Stomach smooth muscle (tissue), 2 donors: ENCODE results near the gene CDH4.

Experiments
- H3K27ac ChIP-seq: one replicate; pipeline ENCODE4 v1.7.0; 2013; ENCODE audit warnings: mild to moderate bottlenecking, low read length, inconsistent platforms
- H3K27me3 ChIP-seq, 2 donors: one replicate each; pipeline ENCODE4 v1.7.0; 2013; ENCODE audit warnings: low read length in 2 of 2; ENCODE audit not compliant: insufficient read depth in 2 of 2, control insufficient read depth in 1 of 2
- H3K36me3 ChIP-seq, 2 donors: one replicate each; pipeline ENCODE4 v1.7.0; 2013; ENCODE audit warnings: low read length in 2 of 2; ENCODE audit not compliant: control insufficient read depth in 2 of 2, insufficient read depth in 2 of 2
- H3K4me1 ChIP-seq: one replicate; pipeline ENCODE4 v1.7.0; 2013; ENCODE audit warnings: low read length; ENCODE audit not compliant: control insufficient read depth, insufficient read depth
- H3K4me3 ChIP-seq, 2 donors: one replicate each; pipeline ENCODE4 v1.7.0; 2013; ENCODE audit warnings: low read length in 2 of 2
- H3K9ac ChIP-seq, 2 donors: one replicate each; pipeline ENCODE4 v1.7.0; 2013; ENCODE audit warnings: low read length in 2 of 2, mild to moderate bottlenecking in 1 of 2
- H3K9me3 ChIP-seq, 2 donors: one replicate each; pipeline ENCODE4 v1.7.0; 2013; ENCODE audit warnings: low read length in 2 of 2; ENCODE audit not compliant: control insufficient read depth in 2 of 2
- donor health status: healthy.
- donor health status: Pancreatic carcinoma.

CDH4 gene

DNA sequence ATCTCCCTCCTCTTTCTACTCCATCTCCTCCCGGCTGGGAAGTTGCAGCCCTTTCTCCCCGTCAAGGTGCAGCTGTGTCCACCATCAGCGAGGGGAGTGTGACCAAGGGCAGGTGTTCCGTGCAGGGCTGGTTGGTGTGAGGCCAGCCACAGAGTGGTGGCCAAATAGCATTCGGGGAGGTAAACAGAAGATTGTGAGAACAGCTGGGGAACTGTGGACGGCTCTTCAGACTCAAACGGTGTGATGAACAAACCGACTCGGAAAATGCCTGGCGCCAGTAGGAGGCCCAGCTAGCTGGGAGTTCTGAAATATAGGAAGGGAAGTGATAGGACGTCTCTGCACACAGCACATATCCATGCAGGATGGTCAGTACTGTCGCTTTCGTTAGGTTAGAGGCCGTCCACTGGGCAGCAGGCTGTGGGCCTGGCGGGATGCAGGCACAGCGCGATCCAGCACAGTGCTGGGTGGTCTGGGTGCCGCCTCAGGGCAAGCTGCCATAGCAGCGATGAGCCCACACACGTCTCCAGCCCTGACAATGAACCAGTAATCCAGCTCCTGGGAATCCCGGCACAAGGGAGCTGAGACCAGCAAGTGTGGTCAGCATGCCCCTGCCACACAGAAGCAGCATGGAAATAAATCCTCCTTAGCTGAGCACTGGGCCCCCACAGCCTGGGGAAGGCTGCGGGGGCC, 555.6 kb downstream of the CDH4 start:
- no peaks in the 10 kb centered on the region for H3K36me3 ChIP-seq
- H3K9me3 ChIP-seq, result no peaks in the 10 kb centered on the region
- no peak overlapping the region for H3K4me3 ChIP-seq
- no peak overlapping the region for H3K9ac ChIP-seq
- H3K27ac ChIP-seq, result no peak overlapping the region
- peaks cover 0 to 7% of the 10 kb centered on the region in 2 donors for H3K27me3 ChIP-seq
- peaks cover 19% of the 10 kb centered on the region for H3K4me1 ChIP-seq

DNA sequence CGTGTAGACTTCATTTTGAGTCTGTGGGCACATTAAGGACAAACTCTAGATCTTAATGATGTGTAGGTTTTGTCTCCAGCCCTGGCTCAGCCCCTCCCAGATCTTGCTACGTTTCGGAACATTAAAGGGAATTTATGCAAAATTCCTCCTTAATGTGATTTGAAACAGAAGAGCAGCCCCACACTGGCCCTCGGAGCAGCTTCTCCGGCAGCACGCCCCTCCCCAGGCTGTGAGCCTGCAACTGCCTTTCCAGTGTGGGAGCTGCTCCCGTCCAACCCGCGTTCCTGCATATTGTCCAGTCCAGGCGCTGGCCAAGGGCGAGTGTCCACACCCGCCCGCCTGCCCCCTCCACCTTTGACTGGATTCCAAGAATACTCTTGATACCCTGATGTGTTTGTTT, 556.4 kb downstream of the CDH4 start:
- Histone ChIP-seq H3K4me1 (peaks cover 12% of the 10 kb centered on the region), H3K36me3 (no peaks in the 10 kb centered on the region), H3K27ac (no peak overlapping the region), H3K9ac (no peak overlapping the region), H3K4me3 (no peak overlapping the region), H3K9me3 (no peaks in the 10 kb centered on the region), H3K27me3 (peaks cover 0 to 7% of the 10 kb centered on the region in 2 donors)

GRCh38 chr20:61809006-61809770, 557.1 kb downstream of the CDH4 start:
- no peaks in the 10 kb centered on the region for H3K36me3 ChIP-seq
- no peak overlapping the region for H3K27ac ChIP-seq
- H3K9me3 ChIP-seq, result no peaks in the 10 kb centered on the region
- peaks cover 0 to 7% of the 10 kb centered on the region in 2 donors for H3K27me3 ChIP-seq
- H3K4me3 ChIP-seq, result no peak overlapping the region
- peaks cover 4% of the 10 kb centered on the region for H3K4me1 ChIP-seq
- no peak overlapping the region for H3K9ac ChIP-seq

DNA sequence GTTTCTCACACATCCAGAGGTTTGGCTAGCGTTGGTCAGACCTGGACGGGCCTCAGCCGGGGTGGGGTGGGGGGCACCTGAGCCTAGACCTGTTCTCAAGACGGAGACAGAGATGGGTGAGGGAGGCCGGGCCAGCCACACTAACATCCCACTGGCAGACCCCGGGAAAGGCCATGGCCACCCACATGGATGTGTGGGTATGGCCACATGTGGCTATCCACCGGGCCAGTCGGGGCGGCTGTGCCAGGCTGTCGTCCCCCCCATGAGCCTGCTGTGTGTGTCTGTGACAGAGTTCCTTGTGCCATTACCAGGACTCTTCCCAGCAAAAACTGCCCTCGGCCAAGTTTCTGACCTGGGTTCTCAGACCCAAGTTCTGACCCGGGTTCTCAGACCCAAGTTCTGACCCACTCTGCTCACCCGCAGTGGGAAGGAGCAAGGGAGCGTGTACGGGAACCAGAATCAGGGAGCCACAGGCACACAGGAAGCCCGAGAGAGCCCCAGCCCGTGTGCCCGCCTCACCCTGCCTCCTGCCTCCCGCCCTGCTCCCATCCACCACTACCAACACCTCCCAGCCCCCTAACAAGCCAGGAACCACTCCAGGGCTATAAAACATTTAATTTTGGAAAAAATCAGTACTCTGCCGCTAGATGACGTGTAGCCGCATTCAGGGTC, 558.1 kb downstream of the CDH4 start:
- no peak overlapping the region for H3K9ac ChIP-seq
- no peaks in the 10 kb centered on the region for H3K9me3 ChIP-seq
- H3K36me3 ChIP-seq, result no peaks in the 10 kb centered on the region
- peaks cover 4% of the 10 kb centered on the region for H3K4me1 ChIP-seq
- no peak overlapping the region for H3K27ac ChIP-seq
- H3K4me3 ChIP-seq, result no peak overlapping the region
- H3K27me3 ChIP-seq, result peaks cover 0 to 7% of the 10 kb centered on the region in 2 donors

- H3K4me3 ChIP-seq, result no peak overlapping the region
- no peak overlapping the region for H3K9ac ChIP-seq
- H3K27ac ChIP-seq, result no peak overlapping the region
- H3K4me1 ChIP-seq, result peaks cover 4% of the 10 kb centered on the region
- H3K36me3 ChIP-seq, result no peaks in the 10 kb centered on the region
- peaks cover 0 to 7% of the 10 kb centered on the region in 2 donors for H3K27me3 ChIP-seq
- H3K9me3 ChIP-seq, result no peaks in the 10 kb centered on the region
These were observed 558.7 kb downstream of the CDH4 start for GRCh38 chr20:61810738-61811135.

- Histone ChIP-seq H3K9me3 (no peaks in the 10 kb centered on the region), H3K4me1 (peaks cover 4% of the 10 kb centered on the region), H3K27me3 (peaks cover 0 to 3% of the 10 kb centered on the region in 2 donors), H3K36me3 (no peaks in the 10 kb centered on the region), H3K9ac (no peak overlapping the region), H3K4me3 (no peak overlapping the region), H3K27ac (no peak overlapping the region)
These were observed 559.1 kb downstream of the CDH4 start for GRCh38 chr20:61811166-61811565.

DNA sequence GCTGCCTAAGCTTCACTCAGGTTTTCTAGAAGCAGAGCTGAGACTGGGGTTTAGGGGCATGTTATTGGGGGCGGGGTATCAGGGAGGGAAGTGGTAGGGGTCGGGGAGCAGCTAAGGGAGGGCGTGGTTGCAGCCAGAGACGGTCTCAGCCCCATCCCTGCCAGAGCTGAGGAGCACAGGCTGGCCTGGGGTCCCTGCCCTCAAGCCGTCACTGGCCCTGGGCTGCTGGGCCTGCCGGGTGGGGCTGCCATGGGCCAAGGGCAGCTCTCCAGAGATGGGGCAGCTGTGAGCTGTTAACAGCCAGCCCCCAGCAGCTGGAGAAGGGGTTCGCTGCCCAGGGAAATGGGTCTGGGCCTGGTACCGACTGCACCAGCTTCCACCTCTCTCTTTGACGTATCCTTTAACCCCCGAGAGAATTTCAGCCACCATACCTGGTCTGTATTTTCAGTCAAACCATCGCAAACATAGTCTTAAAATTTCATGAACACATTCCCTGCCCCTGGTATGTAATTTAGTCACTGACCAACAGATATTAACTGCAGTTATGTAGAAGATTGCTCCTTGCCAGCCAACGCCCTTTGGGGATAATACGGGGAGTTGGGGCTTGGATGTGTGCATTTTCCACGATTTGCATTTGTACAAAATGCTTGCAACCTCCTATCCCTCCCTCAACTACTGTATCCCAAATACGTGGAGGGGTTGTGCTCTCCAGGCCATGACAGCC, 560.2 kb downstream of the CDH4 start:
- Histone ChIP-seq H3K4me3 (no peak overlapping the region), H3K27ac (no peak overlapping the region), H3K9ac (no peak overlapping the region), H3K27me3 (peaks cover 0 to 3% of the 10 kb centered on the region in 2 donors), H3K9me3 (no peaks in the 10 kb centered on the region), H3K36me3 (no peaks in the 10 kb centered on the region), H3K4me1 (peaks cover 4% of the 10 kb centered on the region)

GRCh38 chr20:61812845-61813485, 560.9 kb downstream of the CDH4 start:
- Histone ChIP-seq H3K36me3 (no peaks in the 10 kb centered on the region), H3K4me3 (no peak overlapping the region), H3K27ac (no peak overlapping the region), H3K9ac (no peak overlapping the region), H3K27me3 (no peaks in the 10 kb centered on the region), H3K4me1 (peaks cover 4% of the 10 kb centered on the region), H3K9me3 (no peaks in the 10 kb centered on the region)

DNA sequence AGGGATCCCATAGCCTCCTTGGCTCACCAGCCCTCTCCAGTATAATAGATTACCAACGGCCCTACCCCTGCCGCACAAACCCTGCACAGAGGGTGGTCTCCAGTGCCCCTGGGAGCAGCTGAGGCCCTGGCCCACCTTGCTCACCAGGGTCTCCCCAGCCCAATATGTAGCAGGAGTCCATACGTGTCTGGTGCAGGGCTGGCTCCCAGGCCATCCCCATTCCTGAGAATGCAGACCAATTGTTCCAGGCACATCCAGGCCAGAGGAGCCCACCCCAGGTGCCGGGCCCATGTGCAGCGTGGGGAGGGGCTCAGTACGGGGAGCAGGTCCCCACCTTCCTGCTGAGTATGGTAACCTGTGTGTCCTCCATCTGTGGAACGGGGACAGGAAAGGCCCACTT, 561.7 kb downstream of the CDH4 start:
- no peaks in the 10 kb centered on the region for H3K27me3 ChIP-seq
- H3K27ac ChIP-seq, result no peak overlapping the region
- H3K4me1 ChIP-seq, result no peaks in the 10 kb centered on the region
- H3K4me3 ChIP-seq, result no peak overlapping the region
- no peaks in the 10 kb centered on the region for H3K9me3 ChIP-seq
- no peaks in the 10 kb centered on the region for H3K36me3 ChIP-seq
- H3K9ac ChIP-seq, result no peak overlapping the region

DNA sequence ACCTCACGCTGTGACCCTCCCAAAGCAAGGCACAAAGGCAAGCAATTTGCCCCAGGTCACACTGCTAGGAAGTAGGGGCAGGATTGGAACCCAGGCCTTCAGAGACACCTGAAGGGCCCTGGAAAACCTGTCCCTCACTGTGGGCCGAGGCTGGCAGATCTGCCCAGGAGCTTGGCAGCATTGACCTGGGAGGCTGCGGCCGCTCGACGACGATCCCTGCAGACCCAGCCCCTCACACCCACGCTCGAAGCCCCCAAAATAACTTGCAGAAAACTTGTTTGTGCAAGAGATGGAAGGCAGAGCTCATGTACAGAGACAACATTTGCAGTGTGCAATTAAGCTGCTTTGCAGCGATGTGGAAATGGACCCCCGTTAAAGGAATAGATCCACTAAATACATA, 562.2 kb downstream of the CDH4 start:
- no peaks in the 10 kb centered on the region for H3K4me1 ChIP-seq
- no peaks in the 10 kb centered on the region for H3K9me3 ChIP-seq
- no peaks in the 10 kb centered on the region for H3K36me3 ChIP-seq
- no peak overlapping the region for H3K27ac ChIP-seq
- no peaks in the 10 kb centered on the region for H3K27me3 ChIP-seq
- no peak overlapping the region for H3K4me3 ChIP-seq
- H3K9ac ChIP-seq, result no peak overlapping the region
